ENCODE measurements around the gene SPATA45.

The SPATA45 gene

DNA sequence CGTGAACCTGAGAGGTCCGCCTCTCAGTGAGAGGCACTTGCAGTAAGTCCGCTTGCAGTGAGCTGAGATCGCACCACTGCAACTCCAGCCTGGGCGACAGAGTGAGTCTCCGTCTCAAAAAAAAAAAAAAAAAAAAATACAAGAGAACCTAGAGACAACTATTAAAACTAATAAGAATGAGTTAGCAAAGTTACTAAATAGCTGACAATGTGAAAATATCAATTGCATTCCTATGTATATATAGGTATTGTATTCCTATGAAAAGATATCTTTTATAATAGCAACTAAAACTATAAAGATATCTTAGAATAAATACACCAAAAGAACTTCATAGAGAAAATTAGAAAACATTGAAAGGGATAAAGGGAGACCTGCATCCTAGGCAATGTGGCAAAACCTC, 31.0 kb upstream of the SPATA45 start:
- no peaks in the 10 kb centered on the region for H3K9me3 ChIP-seq (ENCODE audit: insufficient read depth, low read length)
- H3F3A ChIP-seq (ENCODE audit: insufficient read depth) = no peaks in the 10 kb centered on the region
- no peak overlapping the region for H3K4me2 ChIP-seq (ENCODE audit: low read depth, low read length, poor library complexity, severe bottlenecking)
- peaks cover 27% of the 10 kb centered on the region; the same call in 1 of the 2 replicates for H3K36me3 ChIP-seq (ENCODE audit: low read length)
- H3K79me2 ChIP-seq (ENCODE audit: insufficient read depth, low read length) = no peaks in the 10 kb centered on the region
- no peak overlapping the region for H3K4me3 ChIP-seq (ENCODE audit: insufficient read depth, low read length, poor library complexity, severe bottlenecking)
- H3K9me2 ChIP-seq (replicated peaks; ENCODE audit: insufficient read depth, low read length) = no peaks in the 10 kb centered on the region
- H3K27me3 ChIP-seq (ENCODE audit: low read length) = no peaks in the 10 kb centered on the region
- no peak overlapping the region for H2AFZ ChIP-seq (ENCODE audit: low read depth, low read length, severe bottlenecking)
- no peak overlapping the region for H3K9ac ChIP-seq (ENCODE audit: low read length)
- H3K27ac ChIP-seq (ENCODE audit: low read depth, low read length) = no peak overlapping the region
- TF ChIP-seq, protein P1, sequence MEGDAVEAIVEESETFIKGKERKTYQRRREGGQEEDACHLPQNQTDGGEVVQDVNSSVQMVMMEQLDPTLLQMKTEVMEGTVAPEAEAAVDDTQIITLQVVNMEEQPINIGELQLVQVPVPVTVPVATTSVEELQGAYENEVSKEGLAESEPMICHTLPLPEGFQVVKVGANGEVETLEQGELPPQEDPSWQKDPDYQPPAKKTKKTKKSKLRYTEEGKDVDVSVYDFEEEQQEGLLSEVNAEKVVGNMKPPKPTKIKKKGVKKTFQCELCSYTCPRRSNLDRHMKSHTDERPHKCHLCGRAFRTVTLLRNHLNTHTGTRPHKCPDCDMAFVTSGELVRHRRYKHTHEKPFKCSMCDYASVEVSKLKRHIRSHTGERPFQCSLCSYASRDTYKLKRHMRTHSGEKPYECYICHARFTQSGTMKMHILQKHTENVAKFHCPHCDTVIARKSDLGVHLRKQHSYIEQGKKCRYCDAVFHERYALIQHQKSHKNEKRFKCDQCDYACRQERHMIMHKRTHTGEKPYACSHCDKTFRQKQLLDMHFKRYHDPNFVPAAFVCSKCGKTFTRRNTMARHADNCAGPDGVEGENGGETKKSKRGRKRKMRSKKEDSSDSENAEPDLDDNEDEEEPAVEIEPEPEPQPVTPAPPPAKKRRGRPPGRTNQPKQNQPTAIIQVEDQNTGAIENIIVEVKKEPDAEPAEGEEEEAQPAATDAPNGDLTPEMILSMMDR (IDR thresholded peaks at IDR 0.05; ENCODE audit: insufficient read depth, low read length, poor library complexity, severe bottlenecking) = no peak
- TF ChIP-seq EZH2phosphoT487 (conservative IDR thresholded peaks at IDR 0.05; ENCODE audit: low read length) = no peak
- H4K20me1 ChIP-seq (ENCODE audit: low read depth, low read length) = no peaks in the 10 kb centered on the region

DNA sequence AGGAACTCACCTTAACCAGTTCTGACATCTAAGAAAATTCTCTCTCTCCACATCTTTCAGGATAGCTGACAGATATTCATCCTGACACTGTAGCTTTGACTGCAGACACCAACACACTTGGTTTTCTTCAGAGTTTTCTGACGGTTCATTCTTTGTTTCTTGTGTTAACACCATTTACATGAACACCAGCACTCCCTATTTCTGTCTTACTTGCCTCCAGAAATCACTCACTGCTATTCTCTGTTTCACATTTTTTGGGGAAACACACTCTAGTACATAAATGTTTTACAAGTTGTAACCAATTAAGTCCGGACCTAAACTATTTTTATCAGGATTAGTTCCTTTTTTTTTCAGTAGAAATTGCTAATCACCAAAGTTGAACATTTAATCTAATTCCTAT, 26.1 kb upstream of the SPATA45 start:
- no peaks in the 10 kb centered on the region for H3K9me2 ChIP-seq (replicated peaks; ENCODE audit: insufficient read depth, low read length)
- no peak overlapping the region for H2AFZ ChIP-seq (ENCODE audit: low read depth, low read length, severe bottlenecking)
- no peak overlapping the region for H3K4me3 ChIP-seq (ENCODE audit: insufficient read depth, low read length, poor library complexity, severe bottlenecking)
- peaks cover 3% of the 10 kb centered on the region; the same call in 1 of the 2 replicates for H3F3A ChIP-seq (ENCODE audit: insufficient read depth)
- no peaks in the 10 kb centered on the region for H3K79me2 ChIP-seq (ENCODE audit: insufficient read depth, low read length)
- H3K36me3 ChIP-seq (ENCODE audit: low read length) = peaks cover 31% of the 10 kb centered on the region; the same call in 1 of the 2 replicates
- H4K20me1 ChIP-seq (ENCODE audit: low read depth, low read length) = no peaks in the 10 kb centered on the region
- no peak overlapping the region for H3K9ac ChIP-seq (ENCODE audit: low read length)
- no peak for TF ChIP-seq EZH2phosphoT487 (conservative IDR thresholded peaks at IDR 0.05; ENCODE audit: low read length)
- no peaks in the 10 kb centered on the region for H3K9me3 ChIP-seq (ENCODE audit: insufficient read depth, low read length)
- H3K27ac ChIP-seq (ENCODE audit: low read depth, low read length) = no peak overlapping the region
- H3K4me2 ChIP-seq (ENCODE audit: low read depth, low read length, poor library complexity, severe bottlenecking) = no peak overlapping the region
- H3K27me3 ChIP-seq (ENCODE audit: low read length) = no peaks in the 10 kb centered on the region

- Histone ChIP-seq H3K79me2 (ENCODE audit: insufficient read depth, low read length) (no peaks in the 10 kb centered on the region), H3K9me3 (ENCODE audit: insufficient read depth, low read length) (no peaks in the 10 kb centered on the region), H3K4me2 (ENCODE audit: low read depth, low read length, poor library complexity, severe bottlenecking) (no peak overlapping the region), H3F3A (ENCODE audit: insufficient read depth) (peaks cover 3% of the 10 kb centered on the region; the same call in 1 of the 2 replicates), H3K36me3 (ENCODE audit: low read length) (peaks cover 30% of the 10 kb centered on the region; the same call in 1 of the 2 replicates), H3K27me3 (ENCODE audit: low read length) (no peaks in the 10 kb centered on the region), H3K4me3 (ENCODE audit: insufficient read depth, low read length, poor library complexity, severe bottlenecking) (no peak overlapping the region), H2AFZ (ENCODE audit: low read depth, low read length, severe bottlenecking) (no peak overlapping the region), H4K20me1 (ENCODE audit: low read depth, low read length) (no peaks in the 10 kb centered on the region), H3K9ac (ENCODE audit: low read length) (no peak overlapping the region), H3K27ac (ENCODE audit: low read depth, low read length) (no peak overlapping the region), H3K9me2 (replicated peaks; ENCODE audit: insufficient read depth, low read length) (no peaks in the 10 kb centered on the region)
- TF ChIP-seq, protein P1 (IDR thresholded peaks at IDR 0.05; ENCODE audit: insufficient read depth, low read length, poor library complexity, severe bottlenecking) = no peak
- no peak for TF ChIP-seq EZH2phosphoT487 (conservative IDR thresholded peaks at IDR 0.05; ENCODE audit: low read length)
Observed at GRCh38 chr1:212871976-212872375, 24.5 kb upstream of the SPATA45 start.

GRCh38 chr1:212867192-212867591, 19.7 kb upstream of the SPATA45 start:
- no peaks in the 10 kb centered on the region for H3K9me3 ChIP-seq (ENCODE audit: insufficient read depth, low read length)
- no peak overlapping the region for H3K4me2 ChIP-seq (ENCODE audit: low read depth, low read length, poor library complexity, severe bottlenecking)
- no peak for TF ChIP-seq EZH2phosphoT487 (conservative IDR thresholded peaks at IDR 0.05; ENCODE audit: low read length)
- TF ChIP-seq, protein P1 (IDR thresholded peaks at IDR 0.05; ENCODE audit: insufficient read depth, low read length, poor library complexity, severe bottlenecking) = no peak
- peaks cover 25% of the 10 kb centered on the region for H3K79me2 ChIP-seq (ENCODE audit: insufficient read depth, low read length)
- H3K4me3 ChIP-seq (ENCODE audit: insufficient read depth, low read length, poor library complexity, severe bottlenecking) = no peak overlapping the region
- no peak overlapping the region for H3K9ac ChIP-seq (ENCODE audit: low read length)
- peaks cover 3% of the 10 kb centered on the region; the same call in 1 of the 2 replicates for H3F3A ChIP-seq (ENCODE audit: insufficient read depth)
- no peaks in the 10 kb centered on the region for H3K27me3 ChIP-seq (ENCODE audit: low read length)
- peaks cover 5% of the 10 kb centered on the region; the same call in 1 of the 2 replicates for H4K20me1 ChIP-seq (ENCODE audit: low read depth, low read length)
- no peaks in the 10 kb centered on the region for H3K9me2 ChIP-seq (replicated peaks; ENCODE audit: insufficient read depth, low read length)
- H3K27ac ChIP-seq (ENCODE audit: low read depth, low read length) = no peak overlapping the region
- peaks cover 38% of the 10 kb centered on the region for H3K36me3 ChIP-seq (ENCODE audit: low read length)
- no peak overlapping the region for H2AFZ ChIP-seq (ENCODE audit: low read depth, low read length, severe bottlenecking)
